ES-I3 (cell line): ENCODE measurements around the gene ZFAND3.
"Not testable (repeated sequence)": the region's sequence is repeated elsewhere in the genome, so short reads cannot be mapped to it uniquely, and the experiment has no call there.

Experiments
- H3K36me3 ChIP-seq: 2 replicates; pipeline ENCODE4 v1.6.1; 2013; ENCODE audit warnings: mild to moderate bottlenecking, low read length, control low read depth, moderate library complexity; ENCODE audit not compliant: insufficient read depth
- H3K4me1 ChIP-seq: 2 replicates; pipeline ENCODE4 v1.6.1; 2013; ENCODE audit warnings: mild to moderate bottlenecking, control low read depth, low read length; ENCODE audit not compliant: insufficient read depth
- H3K9ac ChIP-seq: 2 replicates; pipeline ENCODE4 v1.6.1; 2013; ENCODE audit warnings: low read depth, mild to moderate bottlenecking, low read length, moderate library complexity
- H3K9me3 ChIP-seq: 2 replicates; pipeline ENCODE4 v1.6.1; 2013; ENCODE audit warnings: mild to moderate bottlenecking, low read length, moderate library complexity; ENCODE audit not compliant: control insufficient read depth, insufficient read depth

ZFAND3 gene

GRCh38 chr6:37875561-37876309 is 56.2 kb downstream of the ZFAND3 start:
- H3K36me3 ChIP-seq: no peaks in the 10 kb centered on the region
- H3K9ac ChIP-seq: no peak overlapping the region
- no peaks in the 10 kb centered on the region for H3K9me3 ChIP-seq
- H3K4me1 ChIP-seq: peaks cover 10% of the 10 kb centered on the region; the same call in 1 of the 2 replicates

GRCh38 chr6:37876843-37877242 is 57.3 kb downstream of the ZFAND3 start:
- no peaks in the 10 kb centered on the region for H3K9me3 ChIP-seq
- H3K36me3 ChIP-seq: no peaks in the 10 kb centered on the region
- no peak overlapping the region for H3K9ac ChIP-seq
- H3K4me1 ChIP-seq: peaks cover 13% of the 10 kb centered on the region; the same call in 1 of the 2 replicates

DNA sequence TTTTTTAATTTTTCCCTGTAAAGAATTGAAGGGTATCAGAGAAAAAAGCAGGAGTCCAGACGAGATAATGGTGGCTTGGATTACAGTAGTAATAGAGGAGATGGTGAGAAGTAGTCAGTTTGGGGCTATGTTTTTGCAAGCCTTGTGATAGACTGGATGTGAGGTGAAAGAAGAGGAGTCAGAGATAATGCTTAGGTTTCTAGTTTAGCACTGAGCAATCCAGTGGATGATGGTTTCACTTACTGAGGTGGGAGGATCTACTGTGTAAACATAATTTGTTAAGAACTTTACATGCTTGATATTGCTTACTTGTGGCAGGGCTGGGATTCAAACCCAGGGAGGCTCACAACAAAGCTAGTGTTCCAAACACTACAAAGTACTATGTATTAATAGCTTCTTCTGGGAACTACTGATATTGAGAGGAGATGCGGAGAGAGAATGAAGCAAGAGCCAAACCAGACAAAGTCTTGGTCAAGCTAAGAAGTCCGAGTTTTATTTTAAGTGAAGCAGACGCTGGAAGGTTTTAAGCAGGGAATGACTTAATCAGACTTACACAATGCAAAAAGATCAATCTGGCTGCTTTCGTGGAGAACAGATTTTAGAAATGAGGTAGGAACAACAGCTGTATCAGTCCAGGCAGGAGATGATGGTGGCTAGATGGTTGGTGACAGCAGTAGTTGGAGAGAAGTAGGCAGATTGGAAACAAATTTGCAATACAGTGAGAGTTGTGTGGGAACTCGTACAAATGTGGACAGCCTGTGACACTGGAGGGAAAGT is 58.0 kb downstream of the ZFAND3 start:
- Histone ChIP-seq H3K9ac (no peak overlapping the region), H3K4me1 (0 out of 2 replicates have a peak, but pooled peaks cover 11% of the 10 kb centered on the region), H3K36me3 (no peaks in the 10 kb centered on the region), H3K9me3 (no peaks in the 10 kb centered on the region)

GRCh38 chr6:37878150-37878710 is 58.7 kb downstream of the ZFAND3 start:
- no peaks in the 10 kb centered on the region for H3K36me3 ChIP-seq
- H3K9ac ChIP-seq: no peak overlapping the region
- 0 out of 2 replicates have a peak, but pooled peaks cover 11% of the 10 kb centered on the region for H3K4me1 ChIP-seq
- no peaks in the 10 kb centered on the region for H3K9me3 ChIP-seq

- H3K36me3 ChIP-seq, H3K9me3 ChIP-seq, H3K9ac ChIP-seq: not testable (repeated sequence)
- 0 out of 2 replicates have a peak, but pooled peaks cover 11% of the 10 kb centered on the region for H3K4me1 ChIP-seq
Observed at GRCh38 chr6:37880602-37881001, 61.1 kb downstream of the ZFAND3 start.

- no peak overlapping the region for H3K9ac ChIP-seq
- no peaks in the 10 kb centered on the region for H3K9me3 ChIP-seq
- 0 out of 2 replicates have a peak, but pooled peaks cover 11% of the 10 kb centered on the region for H3K4me1 ChIP-seq
- no peaks in the 10 kb centered on the region for H3K36me3 ChIP-seq
Observed at GRCh38 chr6:37882292-37882691, 62.8 kb downstream of the ZFAND3 start.

DNA sequence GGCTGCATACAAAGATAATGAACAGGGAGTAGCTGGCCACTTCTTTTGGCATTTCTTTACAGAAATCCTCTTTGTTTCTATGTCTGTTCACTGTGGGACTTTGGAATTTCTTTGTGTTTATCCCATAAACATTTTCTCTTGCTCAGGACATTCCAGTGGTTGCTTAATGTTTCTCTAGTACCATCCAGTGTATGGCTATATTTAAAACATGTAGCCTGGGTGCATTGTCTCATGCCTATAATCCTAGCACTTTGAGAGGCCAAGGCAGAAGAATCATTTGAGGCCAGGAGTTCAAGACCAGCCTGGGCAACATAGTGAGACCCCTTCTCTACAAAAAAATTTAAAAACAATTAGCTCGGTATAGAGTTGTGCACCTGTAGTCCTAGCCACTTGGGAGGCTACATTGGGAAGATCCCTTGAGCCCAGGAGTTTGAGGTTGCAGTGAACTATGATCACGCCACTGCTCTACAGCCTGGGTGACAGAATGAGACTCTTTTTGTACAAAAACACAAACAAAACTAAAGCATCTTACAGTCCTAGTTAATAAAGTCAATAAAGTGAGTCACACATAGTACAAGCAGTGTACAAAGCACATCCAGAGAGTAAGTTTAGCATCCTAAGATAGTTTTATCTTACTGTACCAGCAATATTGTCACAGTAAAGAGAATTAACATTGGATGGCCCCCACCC is 63.3 kb downstream of the ZFAND3 start:
- no peaks in the 10 kb centered on the region for H3K9me3 ChIP-seq
- H3K36me3 ChIP-seq: no peaks in the 10 kb centered on the region
- H3K4me1 ChIP-seq: 0 out of 2 replicates have a peak, but pooled peaks cover 11% of the 10 kb centered on the region
- no peak overlapping the region for H3K9ac ChIP-seq

DNA sequence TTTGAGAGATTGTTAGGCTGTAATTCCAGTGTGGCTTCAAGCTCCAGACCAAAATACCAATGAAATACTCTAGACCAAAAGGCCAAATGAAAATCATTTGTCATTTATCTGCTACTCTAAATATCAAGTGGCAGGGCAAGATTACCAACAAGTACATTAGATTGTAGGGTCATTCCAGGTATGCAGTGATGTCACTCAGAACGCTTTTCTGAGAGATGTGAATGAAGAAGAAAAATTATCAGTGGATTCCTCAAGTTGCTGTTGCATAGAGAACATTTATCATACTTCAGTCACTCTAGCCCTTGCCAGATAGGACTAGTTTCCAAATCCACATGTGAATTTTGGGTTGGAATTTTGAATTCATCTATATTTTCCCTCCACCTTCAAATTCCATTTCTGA is 65.0 kb downstream of the ZFAND3 start:
- no peak overlapping the region for H3K9ac ChIP-seq
- 0 out of 2 replicates have a peak, but pooled peaks cover 11% of the 10 kb centered on the region for H3K4me1 ChIP-seq
- H3K36me3 ChIP-seq: no peaks in the 10 kb centered on the region

DNA sequence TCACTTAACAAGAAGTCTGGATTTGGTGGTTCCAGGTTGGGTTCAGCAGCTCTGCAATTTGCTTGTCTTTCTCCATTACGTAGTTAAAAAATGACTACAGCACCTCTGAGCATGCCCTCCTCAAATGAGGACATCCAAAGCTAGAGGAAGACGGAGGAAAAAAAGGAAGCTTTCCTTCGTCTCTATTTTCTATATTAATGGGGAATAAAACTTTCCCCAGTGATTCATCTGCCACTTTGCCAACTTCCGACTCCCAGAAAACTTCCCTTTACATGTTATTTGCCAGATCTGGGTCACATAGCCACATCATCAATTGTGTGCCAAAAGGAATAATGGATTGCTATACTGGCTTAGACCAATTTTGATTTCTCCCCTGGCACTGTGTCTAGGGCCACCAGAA is 69.5 kb downstream of the ZFAND3 start:
- no peaks in the 10 kb centered on the region for H3K36me3 ChIP-seq
- H3K9ac ChIP-seq: no peak overlapping the region
- no peaks in the 10 kb centered on the region for H3K4me1 ChIP-seq
- H3K9me3 ChIP-seq: no peaks in the 10 kb centered on the region

More for the DNA sequence above, 65.0 kb downstream of the ZFAND3 start:
- H3K9me3 ChIP-seq: no peaks in the 10 kb centered on the region

- no peaks in the 10 kb centered on the region for H3K36me3 ChIP-seq
- no peaks in the 10 kb centered on the region for H3K9me3 ChIP-seq
- no peaks in the 10 kb centered on the region for H3K4me1 ChIP-seq
- no peak overlapping the region for H3K9ac ChIP-seq
Observed at GRCh38 chr6:37889486-37889885, 70.0 kb downstream of the ZFAND3 start.

DNA sequence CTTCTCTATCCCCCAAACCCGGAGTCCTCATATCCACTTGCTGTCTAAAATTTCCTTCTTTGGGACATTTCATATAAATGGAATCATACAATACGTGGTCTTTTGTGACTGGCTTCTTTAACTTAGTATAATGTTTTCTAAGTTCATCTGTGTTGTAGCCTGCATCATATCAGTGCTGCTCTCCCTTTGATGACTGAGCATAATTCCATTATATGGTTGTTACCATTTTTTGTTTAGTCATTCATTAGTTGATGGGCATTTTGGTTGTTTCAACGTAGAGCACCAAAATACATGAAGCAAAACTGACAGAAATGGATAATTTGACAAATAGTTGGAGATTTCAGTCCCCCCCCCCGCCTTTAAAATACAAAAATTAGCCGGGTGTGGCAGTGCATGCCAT is 71.5 kb downstream of the ZFAND3 start:
- Histone ChIP-seq H3K36me3 (no peaks in the 10 kb centered on the region), H3K4me1 (no peaks in the 10 kb centered on the region), H3K9ac (no peak overlapping the region), H3K9me3 (no peaks in the 10 kb centered on the region)

GRCh38 chr6:37893257-37893656 is 73.7 kb downstream of the ZFAND3 start:
- H3K36me3 ChIP-seq: no peaks in the 10 kb centered on the region
- no peak overlapping the region for H3K9ac ChIP-seq
- no peaks in the 10 kb centered on the region for H3K9me3 ChIP-seq
- H3K4me1 ChIP-seq: peaks cover 7% of the 10 kb centered on the region; the same call in 1 of the 2 replicates

DNA sequence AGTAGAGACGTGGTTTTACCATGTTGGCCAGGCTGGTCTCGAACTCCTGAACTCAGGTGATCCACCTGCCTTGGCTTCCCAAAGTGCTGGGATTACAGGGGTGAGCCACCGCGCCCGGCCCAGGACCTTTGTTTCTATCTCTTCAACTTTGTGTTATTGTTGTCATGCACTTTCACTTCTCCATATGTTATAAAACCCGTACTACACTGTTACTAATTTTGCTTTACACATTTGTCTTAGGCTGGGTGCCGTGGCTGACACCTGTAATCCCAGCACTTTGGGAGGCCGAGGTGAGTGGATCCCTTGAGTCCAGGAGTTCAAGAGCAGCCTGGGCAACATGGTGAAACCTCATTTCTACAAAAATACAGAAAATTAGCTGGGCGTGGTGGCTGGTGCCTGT is 74.2 kb downstream of the ZFAND3 start:
- H3K9me3 ChIP-seq, H3K36me3 ChIP-seq, H3K4me1 ChIP-seq, H3K9ac ChIP-seq: not testable (repeated sequence)

DNA sequence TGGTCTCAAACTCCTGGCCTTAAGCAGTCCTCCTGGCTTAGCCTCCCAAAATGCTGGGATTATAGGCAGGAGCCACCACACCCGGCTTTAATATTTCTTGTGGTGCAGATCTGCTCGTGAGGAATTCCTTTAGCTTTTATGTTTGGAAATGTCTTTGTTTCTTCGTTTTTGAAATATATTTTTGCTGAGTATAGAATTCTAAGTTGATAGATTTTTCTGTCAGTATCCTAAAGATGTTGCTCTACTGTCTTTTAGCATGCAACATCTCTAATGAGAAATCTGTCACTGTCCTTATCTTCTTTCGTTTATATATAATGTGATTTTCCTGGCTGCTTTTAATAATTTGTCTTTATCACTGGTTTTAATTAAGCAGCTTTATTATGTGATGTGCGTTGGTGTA is 75.1 kb downstream of the ZFAND3 start:
- Histone ChIP-seq H3K36me3 (no peaks in the 10 kb centered on the region), H3K9me3 (no peaks in the 10 kb centered on the region), H3K4me1 (peaks cover 7% of the 10 kb centered on the region; the same call in 1 of the 2 replicates), H3K9ac (no peak overlapping the region)
